ENCODE results near the gene ZBTB39.

ZBTB39 gene

DNA sequence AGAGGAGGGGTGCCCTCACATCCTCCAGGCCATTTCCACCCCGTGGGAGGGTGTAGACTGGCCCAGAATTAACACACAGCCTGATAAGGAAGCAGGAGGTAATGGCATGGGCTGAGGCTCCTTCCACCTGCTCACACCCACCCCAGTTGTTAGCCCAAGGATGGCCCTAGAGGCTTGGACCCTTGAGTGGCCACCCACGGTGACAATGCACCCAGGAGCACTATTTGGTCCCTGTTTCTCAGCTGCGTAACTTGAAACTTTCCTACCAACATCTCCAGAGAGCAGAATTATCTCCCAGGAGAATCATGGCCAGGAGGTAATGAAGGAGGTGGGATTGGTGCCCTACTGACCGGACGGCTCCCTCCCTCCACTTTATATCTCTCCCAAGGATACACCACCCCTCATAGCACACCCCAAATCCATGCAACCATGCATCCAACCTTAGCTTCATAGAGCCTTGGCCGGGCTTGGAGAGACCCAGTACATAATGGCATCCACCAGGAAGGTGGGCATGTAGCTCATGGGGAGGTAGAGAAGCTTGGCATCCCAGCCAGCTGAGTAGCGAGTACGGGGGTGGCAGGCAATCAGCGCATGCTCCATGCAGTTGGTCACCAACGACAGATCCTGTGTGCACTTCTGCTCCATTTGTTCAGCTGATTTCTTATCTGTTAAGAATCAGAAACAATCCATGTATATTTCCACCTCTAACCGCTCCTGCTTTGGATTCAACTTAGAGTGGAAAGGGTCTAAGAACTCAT is 54.6 kb downstream of the ZBTB39 start:
- no peak overlapping the region for H3K4me3 ChIP-seq (ENCODE audit: low read length)
- TF ChIP-seq, protein P1, sequence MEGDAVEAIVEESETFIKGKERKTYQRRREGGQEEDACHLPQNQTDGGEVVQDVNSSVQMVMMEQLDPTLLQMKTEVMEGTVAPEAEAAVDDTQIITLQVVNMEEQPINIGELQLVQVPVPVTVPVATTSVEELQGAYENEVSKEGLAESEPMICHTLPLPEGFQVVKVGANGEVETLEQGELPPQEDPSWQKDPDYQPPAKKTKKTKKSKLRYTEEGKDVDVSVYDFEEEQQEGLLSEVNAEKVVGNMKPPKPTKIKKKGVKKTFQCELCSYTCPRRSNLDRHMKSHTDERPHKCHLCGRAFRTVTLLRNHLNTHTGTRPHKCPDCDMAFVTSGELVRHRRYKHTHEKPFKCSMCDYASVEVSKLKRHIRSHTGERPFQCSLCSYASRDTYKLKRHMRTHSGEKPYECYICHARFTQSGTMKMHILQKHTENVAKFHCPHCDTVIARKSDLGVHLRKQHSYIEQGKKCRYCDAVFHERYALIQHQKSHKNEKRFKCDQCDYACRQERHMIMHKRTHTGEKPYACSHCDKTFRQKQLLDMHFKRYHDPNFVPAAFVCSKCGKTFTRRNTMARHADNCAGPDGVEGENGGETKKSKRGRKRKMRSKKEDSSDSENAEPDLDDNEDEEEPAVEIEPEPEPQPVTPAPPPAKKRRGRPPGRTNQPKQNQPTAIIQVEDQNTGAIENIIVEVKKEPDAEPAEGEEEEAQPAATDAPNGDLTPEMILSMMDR (conservative IDR thresholded peaks at IDR 0.05; ENCODE audit: low read depth, low read length) = no peak
- DNase-seq (ENCODE audit: low read depth) = no peak

DNA sequence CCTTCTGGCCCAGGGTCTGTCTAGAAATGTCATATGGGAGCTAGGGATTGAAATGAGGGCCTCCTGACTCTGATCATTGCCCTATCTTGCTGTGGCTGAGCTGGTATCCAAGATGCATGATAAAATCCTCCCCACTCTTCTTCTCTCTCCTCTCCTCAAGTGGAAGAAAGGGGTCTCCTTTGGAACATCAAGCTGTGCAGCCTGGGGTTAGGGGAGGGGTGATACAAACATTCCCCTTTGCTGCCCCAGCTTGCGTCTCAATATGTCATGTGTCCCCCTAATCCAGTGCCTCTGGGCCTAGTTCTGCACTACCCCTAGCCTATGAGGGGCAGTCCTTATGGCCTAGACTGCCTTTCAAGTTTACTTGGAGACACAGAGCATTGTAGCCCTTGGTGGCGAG is 57.5 kb downstream of the ZBTB39 start:
- TF ChIP-seq, protein P1 (conservative IDR thresholded peaks at IDR 0.05; ENCODE audit: low read depth, low read length) = no peak
- H3K4me3 ChIP-seq (ENCODE audit: low read length) = no peak overlapping the region
- DNase-seq (ENCODE audit: low read depth) = no peak

Data from retinal pigment epithelial cell (primary cell).